Endothelial cell of umbilical vein (primary cell): ENCODE results near the gene NOSIP. TPM values are rescaled to one million over a fixed set of nuclear protein-coding genes. Genes with fewer than 3 reads are reported as not detected.

Source experiments
- BruUV-seq: library from RNA; stranded (reverse); fragments of 400-500 nt; replicated peaks from 2 replicates; lab custom pipeline; 2021; lab: Mats Ljungman, UMichigan
- CTCF ChIA-PET: fragments of 300-600, 350-600 bp; sonication (Branson Sonifier 250); formaldehyde crosslinking; loops from one replicate; lab custom pipeline; 2021; ENCODE audit warnings: antibody characterized with exemption, inconsistent platforms; lab: Charles Lee
- POLR2A ChIA-PET: fragments of 300-600, 350-600 bp; sonication (Branson Sonifier 250); formaldehyde crosslinking; loops from one replicate; lab custom pipeline; 2021; ENCODE audit warnings: antibody characterized with exemption, inconsistent platforms; lab: Charles Lee
- DNase-seq: peaks from one replicate; pipeline ENCODE4 v3.0.0-alpha.2; 2011; ENCODE audit warnings: low read depth, low spot score
- FAIRE-seq: peaks from 2 replicates; lab custom pipeline; 2011; peaks lifted over from hg19 to GRCh38; lab: Jason Lieb, UNC
- H2AFZ ChIP-seq: 2 replicates; pipeline ENCODE4 v1.6.0; 2012; ENCODE audit warnings: low read depth, low read length, control low read depth, inconsistent platforms
- H3K27ac ChIP-seq: 2 replicates; pipeline ENCODE4 v1.5.1; 2011; ENCODE audit warnings: low read depth, mild to moderate bottlenecking, control low read depth, low read length, moderate library complexity; ENCODE audit not compliant: insufficient read depth
- H3K27me3 ChIP-seq, 2 experiments: 2 replicates each; pipeline versions ENCODE4 v1.6.0 to v1.6.1; 2011; ENCODE audit warnings: low read length in 2 of 2, mixed read lengths in 1 of 2; ENCODE audit not compliant: control insufficient read depth in 2 of 2, insufficient read depth in 2 of 2
- H3K36me3 ChIP-seq, 2 experiments: 2 replicates in 1 of 2; 3 replicates in 1 of 2; pipeline ENCODE4 v1.5.1; 2011; ENCODE audit warnings: low read length in 2 of 2, mild to moderate bottlenecking in 1 of 2, moderate library complexity in 1 of 2; ENCODE audit not compliant: control insufficient read depth in 2 of 2, insufficient read depth in 2 of 2; ENCODE audit errors: extremely low read depth in 1 of 2
- H3K4me1 ChIP-seq: 3 replicates; pipeline ENCODE4 v1.5.1; 2011; ENCODE audit warnings: mild to moderate bottlenecking, low read length; ENCODE audit not compliant: control insufficient read depth, insufficient read depth; ENCODE audit errors: extremely low read depth
- H3K4me2 ChIP-seq: 2 replicates; pipeline ENCODE4 v1.6.1; 2011; ENCODE audit warnings: low read length, control low read depth, mixed read lengths; ENCODE audit not compliant: insufficient read depth
- H3K4me3 ChIP-seq, 3 experiments: fragments of 200-600 bp in 1 of 3; sonication (generic), shearing (Covaris generic) in 1 of 3; replicated peaks in 1 of 3; 2 replicates each; pipeline ENCODE4 v1.5.1; 2011 to 2016; ENCODE audit warnings: control low read depth in 3 of 3, low read length in 3 of 3, mild to moderate bottlenecking in 2 of 3, inconsistent platforms in 1 of 3, low read depth in 1 of 3, moderate library complexity in 1 of 3; ENCODE audit not compliant: insufficient read depth in 1 of 3
- H3K79me2 ChIP-seq: 2 replicates; pipeline ENCODE4 v1.6.0; 2012; ENCODE audit warnings: low read length, inconsistent platforms; ENCODE audit not compliant: control insufficient read depth, insufficient read depth
- H3K9ac ChIP-seq: replicated peaks from 2 replicates; pipeline ENCODE3; 2011; ENCODE audit warnings: low read length, control low read depth; ENCODE audit not compliant: insufficient read depth; ENCODE audit errors: extremely low read depth
- H3K9me1 ChIP-seq: replicated peaks from 3 replicates; pipeline ENCODE4 v1.6.0; 2011; ENCODE audit warnings: mild to moderate bottlenecking, low read length; ENCODE audit not compliant: control insufficient read depth, insufficient read depth; ENCODE audit errors: extremely low read depth
- H3K9me3 ChIP-seq: replicated peaks from 2 replicates; pipeline ENCODE4 v1.5.1; 2012; ENCODE audit warnings: low read length, inconsistent platforms; ENCODE audit not compliant: control insufficient read depth, insufficient read depth
- H4K20me1 ChIP-seq: replicated peaks from 2 replicates; pipeline ENCODE3; 2011; ENCODE audit warnings: mild to moderate bottlenecking, low read length; ENCODE audit not compliant: control insufficient read depth, insufficient read depth; ENCODE audit errors: extremely low read depth
- CTCF ChIP-seq, 2 donors: IDR thresholded peaks; 1 replicate in 1 of 2; 2 replicates in 1 of 2; pipeline ENCODE4 v1.5.1; 2011; ENCODE audit warnings: low read length in 2 of 2, mild to moderate bottlenecking in 2 of 2, moderate library complexity in 2 of 2, control low read depth in 1 of 2, inconsistent platforms in 1 of 2, low read depth in 1 of 2; ENCODE audit not compliant: insufficient read depth in 1 of 2; ENCODE audit errors: extremely low read depth in 1 of 2
- EZH2 ChIP-seq: IDR thresholded peaks from 2 replicates; pipeline ENCODE4 v1.6.1; 2012; ENCODE audit warnings: borderline replicate concordance, low read depth, mild to moderate bottlenecking, moderate library complexity, low read length, inconsistent platforms; ENCODE audit not compliant: severe bottlenecking
- FOS ChIP-seq: IDR thresholded peaks from 2 replicates; pipeline ENCODE4 v1.6.1; 2011; ENCODE audit warnings: mild to moderate bottlenecking, low read length, moderate library complexity, borderline replicate concordance; ENCODE audit not compliant: insufficient read depth
- GATA2 ChIP-seq: IDR thresholded peaks from 2 replicates; pipeline ENCODE4 v1.7.0; 2011; ENCODE audit warnings: low read depth, mild to moderate bottlenecking, moderate library complexity, mixed read lengths, low read length; ENCODE audit not compliant: insufficient read length, insufficient read depth
- JUN ChIP-seq: IDR thresholded peaks from 2 replicates; pipeline ENCODE4 v1.6.1; 2011; ENCODE audit warnings: borderline replicate concordance, low read depth; ENCODE audit not compliant: insufficient read length, insufficient read depth
- MAX ChIP-seq: IDR thresholded peaks from 2 replicates; pipeline ENCODE4 v1.6.1; 2011; ENCODE audit not compliant: insufficient read depth, insufficient read length
- MYC ChIP-seq: IDR thresholded peaks from one replicate; pipeline ENCODE4 v1.6.1; 2011; ENCODE audit warnings: mild to moderate bottlenecking, low read depth, low read length
- POLR2A ChIP-seq: IDR thresholded peaks from 2 replicates; pipeline ENCODE4 v1.6.1; 2012; ENCODE audit warnings: low read depth, mild to moderate bottlenecking, control low read depth, low read length
- POLR2AphosphoS5 ChIP-seq: IDR thresholded peaks from 2 replicates; pipeline ENCODE4 v1.6.1; 2012; ENCODE audit warnings: low read depth, mild to moderate bottlenecking, control low read depth, low read length, moderate library complexity; ENCODE audit not compliant: insufficient read depth
- dilution Hi-C: fragments of 300-500 bp; cut with MboI; formaldehyde crosslinking; loops from one replicate; pipeline ENCODE4 v1.15.0; 2019; ENCODE audit warnings: low sequenced_read_pairs; ENCODE audit not compliant: extremely low pct_ligation_motif_present
- intact Hi-C: fragments of 100-400 bp; cut with micrococcal nuclease; formaldehyde crosslinking; loops from one replicate; pipeline ENCODE4 v1.10.0; 2022
- polyA plus RNA-seq, 4 experiments: library from polyadenylated mRNA; depleted of rRNA in 3 of 4; stranded (reverse) in 3 of 4; unstranded in 1 of 4; fragments of >200 nt; gene quantifications; 2 replicates each; pipeline versions ENCODE4 v1.2.1 to v1.2.3, GENCODE V29; 2011 to 2012; ENCODE audit warnings: missing spikeins in 1 of 4
- total RNA-seq: library from RNA; stranded (reverse); gene quantifications from 2 replicates; pipeline ENCODE4 v1.2.3, GENCODE V29; 2021

The NOSIP gene
- total and polyA plus RNA-seq, 2 donors (not counting 3 experiments of a cell fraction or from before 2014, with no cell fraction given) = 77.5 to 128 TPM

GRCh38 chr19:49539192-49539952 is 41.0 kb downstream of the NOSIP start:
- POLR2A ChIA-PET = no interaction called here
- H3K36me3 ChIP-seq = peaks cover 11 to 15% of the 10 kb centered on the region in 2 experiments
- no peaks in the 10 kb centered on the region for H3K9me3 ChIP-seq
- dilution Hi-C loops = no loop called here
- no peak overlapping the region for H3K27ac ChIP-seq
- no peaks in the 10 kb centered on the region for H3K27me3 ChIP-seq
- no peak overlapping the region for H3K9ac ChIP-seq
- TF ChIP-seq POLR2A (no peak), JUN (no peak), GATA2 (no peak), EZH2 (no peak), POLR2AphosphoS5 (no peak), FOS (no peak), MAX (no peak), CTCF (IDR thresholded peaks at IDR 0.05; ENCODE audit: extremely low read depth in 1 of 2, insufficient read depth in 1 of 2, low read depth in 1 of 2, low read length in 2 of 2) (no peak), MYC (no peak)
- DNase-seq (no peak), FAIRE-seq (no peak)
- H3K4me1 ChIP-seq = peaks cover under 1% of the 10 kb centered on the region
- no peaks in the 10 kb centered on the region for H3K79me2 ChIP-seq
- CTCF ChIA-PET = interaction anchor here (0.7 to 1.5 kb wide), 2 partner anchors 8 to 12 kb away, joined by 3 read pairs; no protein-coding TSS in a partner anchor
- BruUV-seq = no TSS peak
- H3K4me2 ChIP-seq = no peak overlapping the region
- no peaks in the 10 kb centered on the region for H4K20me1 ChIP-seq
- H3K4me3 ChIP-seq = no peak overlapping the region
- H2AFZ ChIP-seq = no peak overlapping the region
- intact Hi-C loops = no loop called here
- H3K9me1 ChIP-seq = no peaks in the 10 kb centered on the region
